IPS-11a (cell line): Measurements from ENCODE around the gene PLPP7.
"Not testable (repeated sequence)": the region's sequence is repeated elsewhere in the genome, so short reads cannot be mapped to it uniquely, and the experiment has no call there.

Experiments used
- H3K4me3 ChIP-seq: one replicate; pipeline ENCODE4 v1.5.1; 2013; ENCODE audit warnings: low read depth, low read length, control low read depth

The PLPP7 gene

GRCh38 chr9:131289301-131290035 is at the start of gene PLPP7:
TSS of gene PLPP7 (plus strand) at chr9:131289723. CDS start at chr9:131289998, 275 bp downstream.
- H3K4me3 ChIP-seq: no peak within 1 kb of the TSS

GRCh38 chr9:131240047-131240921 is 49.2 kb upstream of the PLPP7 start:
- no peak overlapping the region for H3K4me3 ChIP-seq

- H3K4me3 ChIP-seq: not testable (repeated sequence)
These were observed 45.2 kb upstream of the PLPP7 start for GRCh38 chr9:131244331-131244730.

- no peak overlapping the region for H3K4me3 ChIP-seq
These were observed 42.9 kb upstream of the PLPP7 start for GRCh38 chr9:131246618-131247017.

GRCh38 chr9:131252120-131252519 is 37.4 kb upstream of the PLPP7 start:
- no peak overlapping the region for H3K4me3 ChIP-seq

- H3K4me3 ChIP-seq: no peak overlapping the region
These were observed 35.5 kb upstream of the PLPP7 start for GRCh38 chr9:131253891-131254491.

GRCh38 chr9:131254626-131255025 is 34.9 kb upstream of the PLPP7 start:
- no peak overlapping the region for H3K4me3 ChIP-seq

GRCh38 chr9:131255676-131256197 is 33.8 kb upstream of the PLPP7 start:
- no peak overlapping the region for H3K4me3 ChIP-seq

- H3K4me3 ChIP-seq: no peak overlapping the region
These were observed 32.1 kb upstream of the PLPP7 start for GRCh38 chr9:131257266-131258025.

GRCh38 chr9:131258186-131258585 is 31.3 kb upstream of the PLPP7 start:
- H3K4me3 ChIP-seq: no peak overlapping the region

GRCh38 chr9:131258698-131259431 is 30.7 kb upstream of the PLPP7 start:
- no peak overlapping the region for H3K4me3 ChIP-seq

- no peak overlapping the region for H3K4me3 ChIP-seq
These were observed 30.1 kb upstream of the PLPP7 start for GRCh38 chr9:131259432-131259898.

- H3K4me3 ChIP-seq: no peak overlapping the region
These were observed 29.5 kb upstream of the PLPP7 start for GRCh38 chr9:131259916-131260597.

- H3K4me3 ChIP-seq: no peak overlapping the region
These were observed 28.6 kb upstream of the PLPP7 start for GRCh38 chr9:131260751-131261452.

GRCh38 chr9:131262327-131263032 is 27.0 kb upstream of the PLPP7 start:
- no peak overlapping the region for H3K4me3 ChIP-seq

- H3K4me3 ChIP-seq: not testable (repeated sequence)
These were observed 26.5 kb upstream of the PLPP7 start for GRCh38 chr9:131263033-131263343.

- no peak overlapping the region for H3K4me3 ChIP-seq
These were observed 25.8 kb upstream of the PLPP7 start for GRCh38 chr9:131263701-131264100.

- H3K4me3 ChIP-seq: no peak overlapping the region
These were observed 25.3 kb upstream of the PLPP7 start for GRCh38 chr9:131264231-131264630.
